HUES64 (cell line): ENCODE results near the gene ZC3HAV1.
"Not testable (repeated sequence)": the region's sequence is repeated elsewhere in the genome, so short reads cannot be mapped to it uniquely, and the experiment has no call there.

Experiments used
- H3K27ac ChIP-seq: 2 replicates; pipeline ENCODE4 v1.7.0; 2013; ENCODE audit warnings: low read depth, low read length, inconsistent platforms
- H3K27me3 ChIP-seq: 2 replicates; pipeline ENCODE4 v1.6.1; 2013; ENCODE audit warnings: mild to moderate bottlenecking, low read length; ENCODE audit not compliant: insufficient read depth
- H3K36me3 ChIP-seq: 2 replicates; pipeline ENCODE4 v1.6.1; 2013; ENCODE audit warnings: mild to moderate bottlenecking, low read length; ENCODE audit not compliant: insufficient read depth
- H3K4me1 ChIP-seq: 2 replicates; pipeline ENCODE4 v1.6.1; 2013; ENCODE audit warnings: mild to moderate bottlenecking, low read length, moderate library complexity; ENCODE audit not compliant: insufficient read depth
- H3K4me3 ChIP-seq: 2 replicates; pipeline ENCODE4 v1.5.1; 2013; ENCODE audit warnings: mild to moderate bottlenecking, low read length, moderate library complexity
- H3K9ac ChIP-seq: 2 replicates; pipeline ENCODE4 v1.6.1; 2013; ENCODE audit warnings: mild to moderate bottlenecking, low read depth, low read length
- H3K9me3 ChIP-seq: 2 replicates; pipeline ENCODE4 v1.6.1; 2013; ENCODE audit warnings: low read depth, low read length; ENCODE audit not compliant: insufficient read depth
- WGBS: fragments of 150-250, 120-280 bp; methylation state at CpG from one replicate; pipeline ENCODE4 v1.1.7; 2013; ENCODE audit warnings: missing lambda C conversion rate; 5-methylcytosine and 5-hydroxymethylcytosine counted together

The ZC3HAV1 gene

DNA sequence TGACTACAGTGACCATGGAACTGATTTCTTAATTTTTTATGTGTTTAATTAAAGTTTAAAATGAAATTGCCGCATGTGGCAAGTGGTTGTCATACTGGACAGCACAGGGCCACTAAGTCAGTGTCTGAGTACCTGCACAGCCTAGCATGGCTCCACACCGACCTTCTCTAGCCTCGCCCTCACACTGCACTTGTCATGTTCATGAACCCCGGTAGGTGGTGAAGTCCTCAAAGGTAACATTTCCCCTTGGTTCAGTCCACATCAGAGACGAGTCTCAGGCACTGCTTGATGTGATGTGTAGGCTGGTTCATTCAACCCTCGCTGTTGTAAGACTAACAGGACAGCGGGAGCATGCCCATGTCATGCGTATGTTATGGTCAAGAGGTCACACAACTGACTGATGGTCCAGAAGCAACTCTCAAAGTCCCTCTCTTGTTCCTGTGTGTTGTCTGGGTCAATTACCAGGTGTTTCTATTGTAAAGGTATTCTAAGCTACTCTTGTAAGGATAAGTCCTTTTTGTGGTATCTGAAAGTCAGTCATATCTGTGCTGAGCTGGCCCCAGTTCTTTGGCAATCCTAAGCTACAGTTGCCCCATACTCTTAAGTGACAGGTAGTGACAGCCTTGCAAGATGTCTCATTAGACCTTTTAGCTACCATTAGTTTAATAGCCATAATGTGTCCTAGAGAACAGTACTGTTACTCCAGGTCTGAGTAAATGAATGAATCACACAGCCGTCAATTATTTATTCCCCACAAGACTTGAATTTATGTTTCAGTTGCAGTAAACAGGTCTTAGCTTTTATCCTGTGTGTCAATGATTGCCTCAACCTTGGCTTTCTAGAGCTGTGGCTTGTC lies 40.7 kb downstream of the ZC3HAV1 start:
- H3K27ac ChIP-seq, result no peak overlapping the region
- no peaks in the 10 kb centered on the region for H3K4me1 ChIP-seq
- H3K36me3 ChIP-seq, result peaks cover 64% of the 10 kb centered on the region
- no peak overlapping the region for H3K9ac ChIP-seq
- no peak overlapping the region for H3K4me3 ChIP-seq
- WGBS, result 94% methylated on average over 9 of the region's 9 CpGs
- no peaks in the 10 kb centered on the region for H3K27me3 ChIP-seq
- H3K9me3 ChIP-seq, result no peaks in the 10 kb centered on the region

DNA sequence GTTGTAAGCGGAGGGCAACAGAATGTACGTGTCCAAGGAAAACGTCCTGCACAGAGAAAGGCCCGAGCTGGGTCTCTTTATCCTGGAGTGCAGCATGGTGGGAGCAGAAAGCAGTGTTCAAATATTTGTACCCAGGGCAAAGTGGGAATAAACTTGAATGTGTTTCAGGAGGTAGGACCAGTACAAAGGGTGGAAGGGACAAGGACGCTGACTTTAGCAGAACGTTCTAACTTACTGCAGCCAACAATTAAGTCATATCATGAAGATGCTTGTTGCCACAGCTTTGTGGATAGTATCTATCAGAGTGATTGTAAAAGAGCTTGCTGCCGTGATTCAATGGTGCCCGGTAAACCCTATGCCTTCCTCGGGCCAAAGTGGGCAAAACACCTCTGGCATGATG lies 43.2 kb downstream of the ZC3HAV1 start:
- Histone ChIP-seq H3K36me3 (peaks cover 57% of the 10 kb centered on the region), H3K9ac (no peak overlapping the region)

DNA sequence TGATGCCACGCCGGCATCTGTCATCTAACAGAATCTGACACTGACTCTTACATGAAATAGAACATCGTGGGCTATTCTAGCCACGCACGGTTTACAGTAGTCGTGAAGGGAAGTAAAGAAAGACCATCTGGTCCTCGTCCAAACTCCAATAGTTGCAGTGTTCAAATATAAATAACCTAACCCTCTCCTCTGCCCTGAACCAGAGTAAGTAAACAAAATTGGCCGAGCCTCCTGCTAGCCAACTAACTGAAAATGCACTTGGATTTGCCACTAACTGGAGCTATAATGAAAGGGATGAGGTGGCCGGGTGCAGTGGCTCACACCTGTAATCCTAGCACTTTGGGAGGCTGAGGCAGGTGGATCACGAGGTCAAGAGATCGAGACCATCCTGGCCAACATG lies 44.2 kb downstream of the ZC3HAV1 start:
- Histone ChIP-seq H3K4me3 (no peak overlapping the region), H3K9me3 (no peaks in the 10 kb centered on the region), H3K9ac (no peak overlapping the region), H3K36me3 (peaks cover 63% of the 10 kb centered on the region), H3K27ac (no peak overlapping the region), H3K27me3 (no peaks in the 10 kb centered on the region), H3K4me1 (no peaks in the 10 kb centered on the region)
- whole genome bisulfite sequencing, result 96% methylated on average over 11 of the region's 11 CpGs

More for the DNA sequence above, 43.2 kb downstream of the ZC3HAV1 start:
- no peaks in the 10 kb centered on the region for H3K27me3 ChIP-seq
- H3K27ac ChIP-seq, result no peak overlapping the region
- no peaks in the 10 kb centered on the region for H3K4me1 ChIP-seq
- no peaks in the 10 kb centered on the region for H3K9me3 ChIP-seq
- H3K4me3 ChIP-seq, result no peak overlapping the region
- WGBS, result 95% methylated on average over 9 of the region's 9 CpGs

DNA sequence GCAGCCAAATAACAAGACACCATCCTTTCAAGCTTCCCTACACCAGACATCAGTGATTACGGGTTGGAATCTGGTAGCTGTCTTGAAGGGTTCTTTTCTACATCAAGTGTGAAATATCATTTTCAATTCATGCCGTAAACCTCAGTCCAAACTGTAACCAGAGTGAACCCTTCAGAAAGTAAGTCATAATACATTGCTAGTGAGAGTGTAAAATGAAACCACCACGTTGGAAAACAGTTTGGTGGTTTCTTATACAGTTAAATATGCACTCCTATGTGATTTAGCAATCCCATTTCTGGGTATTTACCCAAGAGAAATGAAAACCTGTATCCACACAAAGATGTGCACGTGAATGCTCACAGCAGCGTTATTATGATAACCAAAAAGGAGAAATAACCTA lies 48.1 kb downstream of the ZC3HAV1 start:
- H3K9ac ChIP-seq, result no peak overlapping the region
- no peaks in the 10 kb centered on the region for H3K27me3 ChIP-seq
- H3K4me1 ChIP-seq, result no peaks in the 10 kb centered on the region
- H3K4me3 ChIP-seq, result no peak overlapping the region
- H3K36me3 ChIP-seq, result peaks cover 60% of the 10 kb centered on the region
- 87% methylated on average over 3 of the region's 5 CpGs for WGBS
- no peak overlapping the region for H3K27ac ChIP-seq
- H3K9me3 ChIP-seq, result no peaks in the 10 kb centered on the region

DNA sequence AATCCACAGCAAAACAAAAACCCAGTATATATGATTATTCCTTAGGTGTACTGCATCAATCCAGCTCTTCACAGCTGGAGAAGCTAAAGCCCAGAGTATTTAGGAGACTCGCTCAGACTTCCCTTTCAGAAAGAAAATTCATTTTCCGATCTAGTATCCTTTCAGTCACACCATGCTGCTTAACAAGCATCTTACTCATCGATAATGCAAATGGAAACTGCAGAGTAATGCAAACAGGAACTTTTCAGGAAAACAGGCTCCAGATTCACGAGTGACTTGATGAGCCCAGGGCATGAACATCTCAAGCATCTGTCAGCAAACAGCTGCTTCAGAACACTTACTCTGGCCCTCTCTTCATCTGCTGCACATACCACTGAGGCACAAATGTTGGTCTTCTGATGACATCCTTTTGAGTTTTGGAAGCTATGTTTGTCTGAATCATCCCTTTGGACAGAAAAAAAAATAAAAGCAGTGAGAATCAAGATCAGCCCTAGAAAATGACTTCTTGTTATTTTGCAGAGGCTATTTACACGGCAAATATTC lies 48.8 kb downstream of the ZC3HAV1 start:
- H3K4me3 ChIP-seq, result no peak overlapping the region
- no peak overlapping the region for H3K9ac ChIP-seq
- WGBS, result 94% methylated on average over 5 of the region's 5 CpGs
- H3K27me3 ChIP-seq, result no peaks in the 10 kb centered on the region
- H3K9me3 ChIP-seq, result no peaks in the 10 kb centered on the region
- no peak overlapping the region for H3K27ac ChIP-seq
- no peaks in the 10 kb centered on the region for H3K4me1 ChIP-seq
- peaks cover 60% of the 10 kb centered on the region for H3K36me3 ChIP-seq

DNA sequence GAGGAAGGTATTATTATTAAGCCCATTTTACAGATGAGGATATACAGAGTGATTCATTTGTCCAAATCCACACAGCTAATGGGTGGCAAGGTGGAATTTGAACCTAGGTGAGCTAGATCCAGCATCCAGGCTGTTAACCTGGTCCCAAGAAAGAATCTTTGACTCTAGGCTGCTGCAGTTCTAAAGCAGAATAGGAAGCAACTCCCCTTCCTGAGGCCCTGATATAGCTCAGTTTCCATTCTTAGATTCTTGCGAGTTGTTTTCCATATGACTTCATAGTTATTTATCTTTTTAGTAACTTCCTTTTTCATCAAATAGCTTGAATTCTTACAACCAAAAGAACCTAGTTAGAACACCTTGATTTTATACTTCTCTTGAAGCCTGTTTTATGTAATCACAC lies 49.6 kb downstream of the ZC3HAV1 start:
- Histone ChIP-seq H3K36me3 (peaks cover 57% of the 10 kb centered on the region), H3K27ac (no peak overlapping the region), H3K9ac (no peak overlapping the region), H3K27me3 (no peaks in the 10 kb centered on the region), H3K4me1 (no peaks in the 10 kb centered on the region), H3K9me3 (no peaks in the 10 kb centered on the region), H3K4me3 (no peak overlapping the region)
- WGBS, result 95% methylated on average over 1 of the region's 1 CpG

DNA sequence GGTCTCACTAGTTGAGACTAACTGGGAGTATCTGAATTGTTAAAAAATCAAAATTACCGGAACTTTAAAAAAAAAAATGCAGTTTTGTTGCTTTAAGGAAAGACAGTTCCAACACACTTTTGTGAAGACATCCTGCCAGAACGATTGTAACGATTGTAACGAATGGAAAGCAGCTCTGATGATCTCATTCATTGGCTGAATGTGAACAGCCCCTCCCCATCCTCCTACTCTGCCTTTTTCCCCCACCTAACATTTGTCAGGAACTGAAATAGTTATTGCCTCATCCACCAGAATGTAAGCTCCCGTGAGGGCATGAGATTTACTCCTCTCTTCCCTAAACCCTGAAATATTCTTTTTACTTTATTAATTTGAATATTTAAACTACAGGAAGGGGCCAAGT lies 50.6 kb downstream of the ZC3HAV1 start:
- Histone ChIP-seq H3K27ac (no peak overlapping the region), H3K4me3 (no peak overlapping the region), H3K36me3 (peaks cover 57% of the 10 kb centered on the region), H3K9me3 (no peaks in the 10 kb centered on the region), H3K4me1 (no peaks in the 10 kb centered on the region), H3K9ac (no peak overlapping the region), H3K27me3 (no peaks in the 10 kb centered on the region)
- 85% methylated on average over 5 of the region's 5 CpGs for WGBS

DNA sequence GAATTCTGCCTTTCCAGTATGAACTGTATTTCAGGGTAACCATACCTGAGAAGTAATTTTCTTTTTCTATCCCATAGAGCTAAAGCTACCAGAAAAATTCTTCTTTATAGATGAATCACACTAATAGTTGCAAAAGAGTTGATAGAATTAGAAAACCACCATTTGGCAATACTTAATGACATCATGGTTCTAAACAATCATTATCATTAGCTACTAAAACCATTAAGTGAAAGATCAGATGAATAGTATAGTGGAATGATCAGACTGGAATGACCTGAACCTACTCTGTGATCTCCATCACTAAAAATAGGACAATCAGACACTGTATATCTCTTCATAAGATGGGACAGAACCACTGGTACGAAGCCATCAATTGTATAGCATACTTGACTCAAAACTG lies 53.8 kb downstream of the ZC3HAV1 start:
- 100% methylated on average over 1 of the region's 1 CpG for WGBS
- Histone ChIP-seq H3K9me3 (no peaks in the 10 kb centered on the region), H3K27ac (no peak overlapping the region), H3K4me3 (no peak overlapping the region), H3K27me3 (no peaks in the 10 kb centered on the region), H3K36me3 (peaks cover 57% of the 10 kb centered on the region), H3K4me1 (no peaks in the 10 kb centered on the region), H3K9ac (no peak overlapping the region)

DNA sequence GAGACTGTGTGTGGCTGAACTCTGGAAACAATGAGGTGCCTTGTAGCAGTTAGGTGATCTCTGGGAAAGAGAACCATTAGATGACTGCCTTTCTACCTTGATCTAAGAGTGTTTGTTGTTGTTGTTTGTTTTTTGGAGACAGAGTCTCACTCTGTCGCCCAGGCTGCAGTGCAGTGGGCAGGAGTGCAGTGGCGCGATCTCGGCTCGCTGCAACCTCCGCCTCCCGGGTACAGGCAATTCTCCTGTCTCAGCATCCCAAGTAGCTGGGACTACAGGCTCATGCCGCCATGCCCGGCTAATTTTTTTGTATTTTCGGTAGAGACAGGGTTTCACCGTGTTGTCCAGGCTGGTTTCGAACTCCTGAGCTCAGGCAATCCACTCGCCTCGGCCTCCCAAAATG lies 54.9 kb downstream of the ZC3HAV1 start:
- H3K27me3 ChIP-seq, result not testable (repeated sequence)
- 96% methylated on average over 14 of the region's 14 CpGs for WGBS

DNA sequence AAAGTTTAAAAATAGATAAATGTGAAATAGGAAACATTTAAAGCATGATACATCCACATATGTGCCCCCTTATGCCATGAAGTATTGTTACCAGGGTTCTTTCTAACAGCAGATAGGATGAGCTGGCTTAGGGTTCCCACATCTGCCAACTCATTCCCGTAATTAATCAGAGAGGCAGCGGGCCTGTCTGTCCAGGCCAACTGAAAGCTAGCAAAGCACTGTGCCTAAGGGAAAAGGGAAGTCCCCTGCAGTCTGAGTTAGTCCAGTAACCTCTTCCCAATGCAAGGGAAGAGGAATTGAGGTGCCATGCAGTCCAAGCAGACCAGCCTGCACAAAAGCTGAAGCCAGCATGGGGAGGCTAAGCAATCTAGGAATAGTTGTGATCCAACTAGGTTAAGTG lies 55.4 kb downstream of the ZC3HAV1 start:
- H3K27me3 ChIP-seq, result no peaks in the 10 kb centered on the region
- no peak overlapping the region for H3K9ac ChIP-seq
- WGBS, result 93% methylated on average over 2 of the region's 2 CpGs
- peaks cover 60% of the 10 kb centered on the region for H3K36me3 ChIP-seq
- H3K27ac ChIP-seq, result no peak overlapping the region
- H3K4me3 ChIP-seq, result no peak overlapping the region
- no peaks in the 10 kb centered on the region for H3K4me1 ChIP-seq
- no peaks in the 10 kb centered on the region for H3K9me3 ChIP-seq

More for the DNA sequence above, 54.9 kb downstream of the ZC3HAV1 start:
- H3K9ac ChIP-seq, H3K27ac ChIP-seq, H3K9me3 ChIP-seq, H3K4me1 ChIP-seq, H3K4me3 ChIP-seq: not testable (repeated sequence)
- peaks cover 57% of the 10 kb centered on the region for H3K36me3 ChIP-seq

DNA sequence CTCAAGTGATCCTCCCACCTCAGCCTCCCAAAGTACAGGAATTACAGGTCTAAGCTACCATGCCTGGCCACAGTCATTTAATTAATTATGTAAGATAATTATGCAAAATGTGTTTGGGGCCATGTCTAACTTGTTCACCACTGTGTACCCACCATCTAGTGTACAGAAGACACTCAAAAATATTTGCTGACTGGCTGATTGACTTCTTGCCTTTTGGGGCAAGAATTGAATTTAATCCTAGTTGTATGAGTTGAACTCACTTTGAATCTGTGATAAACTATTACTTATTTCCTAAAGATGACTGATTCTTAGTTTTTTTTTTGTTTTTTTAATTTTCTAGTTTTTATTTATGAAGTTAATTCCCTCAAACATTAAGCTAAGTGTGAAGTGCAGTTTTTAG lies 57.9 kb downstream of the ZC3HAV1 start:
- Histone ChIP-seq H3K4me3 (no peak overlapping the region), H3K4me1 (no peaks in the 10 kb centered on the region), H3K36me3 (peaks cover 69% of the 10 kb centered on the region), H3K9me3 (no peaks in the 10 kb centered on the region), H3K27me3 (no peaks in the 10 kb centered on the region), H3K9ac (no peak overlapping the region), H3K27ac (no peak overlapping the region)
